HepG2 (cell line): ENCODE data around the gene FBXO10. TPM values are rescaled to one million over a fixed set of nuclear protein-coding genes. Genes with fewer than 3 reads are reported as not detected.

ENCODE experiments used
- AKAP8 ChIP-seq: sonication (generic); formaldehyde crosslinking; IDR thresholded peaks from 2 replicates; pipeline ENCODE4 v1.5.1; 2020; ENCODE audit warnings: mild to moderate bottlenecking, missing genetic modification reagents
- FOXJ3 ChIP-seq: sonication (generic); formaldehyde crosslinking; IDR thresholded peaks from 2 replicates; pipeline ENCODE4 v1.4.0; 2020; ENCODE audit warnings: missing genetic modification reagents, mild to moderate bottlenecking, borderline replicate concordance
- HES4 ChIP-seq: sonication (generic); formaldehyde crosslinking; IDR thresholded peaks from 2 replicates; pipeline ENCODE4 v1.9.0; 2021; ENCODE audit warnings: mild to moderate bottlenecking, missing genetic modification reagents, borderline replicate concordance
- HNF1A ChIP-seq, 2 experiments: sonication (generic) in 1 of 2; formaldehyde crosslinking in 1 of 2; IDR thresholded peaks; 2 replicates each; pipeline versions ENCODE4 v1.4.0 to v1.6.1; 2016 to 2020; ENCODE audit warnings: borderline replicate concordance in 1 of 2, low read depth in 1 of 2, mild to moderate bottlenecking in 1 of 2, missing genetic modification reagents in 1 of 2
- MED1 ChIP-seq: sonication (generic); formaldehyde crosslinking; IDR thresholded peaks from 2 replicates; pipeline ENCODE4 v1.4.0; 2020; ENCODE audit warnings: missing genetic modification reagents
- POGZ ChIP-seq: sonication (generic); formaldehyde crosslinking; IDR thresholded peaks from 2 replicates; pipeline ENCODE4 v1.4.0; 2020; ENCODE audit warnings: mild to moderate bottlenecking, missing genetic modification reagents
- SOX13 ChIP-seq, 3 experiments: fragments of 450-650 bp in 1 of 3; sonication (generic) in 1 of 3; formaldehyde crosslinking in 1 of 3; IDR thresholded peaks in 2 of 3; conservative IDR thresholded peaks in 1 of 3; 2 replicates each; pipeline versions ENCODE4 v1.5.0 to v1.6.1; 2016 to 2020; ENCODE audit warnings: antibody characterized with exemption in 1 of 3, mild to moderate bottlenecking in 1 of 3, missing compliant biosample characterization in 1 of 3, missing genetic modification reagents in 1 of 3, moderate library complexity in 1 of 3
- ZBTB2 ChIP-seq: sonication (generic); formaldehyde crosslinking; IDR thresholded peaks from 2 replicates; pipeline ENCODE4 v1.8.0; 2022; ENCODE audit warnings: low read depth, missing genetic modification reagents
- ZBTB40 ChIP-seq, 2 experiments: fragments of 450-650 bp in 1 of 2; sonication (generic) in 1 of 2; formaldehyde crosslinking in 1 of 2; IDR thresholded peaks; 2 replicates each; pipeline versions ENCODE4 v1.6.1 to v1.8.0; 2016 to 2022; ENCODE audit warnings: antibody characterized with exemption in 1 of 2, mild to moderate bottlenecking in 1 of 2, missing genetic modification reagents in 1 of 2
- ZSCAN20 ChIP-seq: sonication (generic); formaldehyde crosslinking; IDR thresholded peaks from 2 replicates; pipeline ENCODE4 v1.4.0; 2020; ENCODE audit warnings: missing genetic modification reagents, mild to moderate bottlenecking, borderline replicate concordance
- polyA plus RNA-seq, 8 experiments: library from polyadenylated mRNA; depleted of rRNA in 3 of 8; stranded (reverse) in 7 of 8; unstranded in 1 of 8; fragments of >200 nt; fragmentation: Illumina TruSeq in 4 of 8; extraction: Trizol in 4 of 8; gene quantifications; 2 replicates each; pipeline versions ENCODE4 v1.2.1 to v1.2.3, GENCODE V29; 2011 to 2016; ENCODE audit warnings: low read depth in 4 of 8, missing spikeins in 1 of 8, mixed read lengths in 1 of 8; ENCODE audit not compliant: insufficient read depth in 1 of 8
- total RNA-seq, 5 experiments: library from RNA; depleted of rRNA; stranded (reverse); fragments of >200 nt; fragmentation: Illumina TruSeq; extraction: Trizol; gene quantifications; 2 replicates each; pipeline ENCODE4 v1.2.3, GENCODE V29; 2016; ENCODE audit warnings: low read depth in 1 of 5

The FBXO10 gene
- total and polyA plus RNA-seq, 2 of the 13 experiments (the other 11 are each of a cell fraction or from before 2014, with no cell fraction given): 3.1 to 5.1 TPM

- TF ChIP-seq HNF1A (IDR thresholded peaks at IDR 0.05; ENCODE audit: low read depth) (no peak), HNF1A (CRISPR knock-in tag; IDR thresholded peaks at IDR 0.05; ENCODE audit: borderline replicate concordance) (no peak), ZBTB2 (peak; percentile 44; the same call in 1 of the 2 replicates), SOX13 (IDR thresholded peaks at IDR 0.05) (no peak), SOX13 (CRISPR knock-in tag; conservative IDR thresholded peaks at IDR 0.05 in 1 of 2, IDR thresholded peaks at IDR 0.05 in 1 of 2) (0 out of 4 replicates have a peak, but pooled peaks of 1 of the 2 experiments have one; percentile 9), HES4 (CRISPR knock-in tag) (0 out of 2 replicates have a peak, but pooled peaks have one; percentile 37), ZSCAN20 (CRISPR knock-in tag) (0 out of 2 replicates have a peak, but pooled peaks have one; percentile 54), ZBTB40 (IDR thresholded peaks at IDR 0.05) (no peak), ZBTB40 (CRISPR knock-in tag; IDR thresholded peaks at IDR 0.05) (peak; percentile 32; the same call in 1 of the 2 replicates), FOXJ3 (0 out of 2 replicates have a peak, but pooled peaks have one; percentile 23), AKAP8 (CRISPR knock-in tag) (peak; percentile 66; the same call in 1 of the 2 replicates), POGZ (CRISPR knock-in tag) (0 out of 2 replicates have a peak, but pooled peaks have one; percentile 34), MED1 (CRISPR knock-in tag) (peak; percentile 16; the same call in 1 of the 2 replicates)
These were observed 111.5 kb downstream of the FBXO10 start (continued) for GRCh38 chr9:37464426-37465248.
